Islet precursor cell (in vitro differentiated cells): Measurements from ENCODE around the gene NEK4.
A peak's percentile ranks its signal among the peaks of the same experiment; 100 is the strongest.

Source experiments
- DNase-seq: peaks from one replicate; pipeline ENCODE4 v3.0.0-alpha.2; 2018

NEK4 gene

DNA sequence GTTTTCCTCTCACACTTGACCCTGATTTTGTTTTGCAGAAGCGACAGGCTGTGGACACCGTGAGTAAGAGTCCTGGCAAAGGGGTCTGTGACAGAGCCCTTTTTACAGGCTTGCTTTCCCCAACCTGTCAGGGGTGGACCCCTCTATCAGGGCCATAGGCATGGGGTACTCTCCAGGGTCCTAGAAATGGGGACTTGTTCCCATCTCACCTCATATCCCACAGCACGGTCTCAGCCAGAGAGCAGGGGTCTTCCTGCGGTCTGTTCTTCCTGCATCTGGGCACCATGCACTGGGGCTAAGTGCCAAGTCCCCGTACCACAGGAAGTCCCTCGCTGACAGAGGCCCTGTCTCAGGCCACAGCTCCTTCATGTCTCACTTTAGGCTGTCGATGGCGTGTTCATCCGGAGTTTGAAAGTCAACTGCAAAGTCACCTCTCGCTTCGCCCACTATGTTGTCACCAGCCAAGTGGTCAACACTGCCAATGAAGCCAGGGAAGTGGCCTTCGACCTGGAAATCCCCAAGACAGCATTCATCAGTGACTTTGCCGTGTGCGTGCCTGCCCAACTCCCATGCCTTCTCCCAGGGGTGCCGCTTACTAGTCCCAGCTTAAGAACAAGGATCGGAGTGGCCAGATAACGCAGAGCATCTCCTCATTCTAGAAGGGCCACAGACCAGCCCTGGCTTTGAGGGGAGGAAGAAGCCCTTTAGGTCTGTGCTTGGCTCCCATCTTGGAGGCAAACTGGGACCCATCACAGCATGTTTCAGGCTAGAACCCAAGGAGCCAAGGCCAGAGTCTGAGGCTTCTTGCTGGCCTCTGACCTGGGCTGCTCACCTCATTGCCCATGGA, 7.4 kb upstream of the NEK4 start:
- DNase-seq, result peak; percentile 46

DNA sequence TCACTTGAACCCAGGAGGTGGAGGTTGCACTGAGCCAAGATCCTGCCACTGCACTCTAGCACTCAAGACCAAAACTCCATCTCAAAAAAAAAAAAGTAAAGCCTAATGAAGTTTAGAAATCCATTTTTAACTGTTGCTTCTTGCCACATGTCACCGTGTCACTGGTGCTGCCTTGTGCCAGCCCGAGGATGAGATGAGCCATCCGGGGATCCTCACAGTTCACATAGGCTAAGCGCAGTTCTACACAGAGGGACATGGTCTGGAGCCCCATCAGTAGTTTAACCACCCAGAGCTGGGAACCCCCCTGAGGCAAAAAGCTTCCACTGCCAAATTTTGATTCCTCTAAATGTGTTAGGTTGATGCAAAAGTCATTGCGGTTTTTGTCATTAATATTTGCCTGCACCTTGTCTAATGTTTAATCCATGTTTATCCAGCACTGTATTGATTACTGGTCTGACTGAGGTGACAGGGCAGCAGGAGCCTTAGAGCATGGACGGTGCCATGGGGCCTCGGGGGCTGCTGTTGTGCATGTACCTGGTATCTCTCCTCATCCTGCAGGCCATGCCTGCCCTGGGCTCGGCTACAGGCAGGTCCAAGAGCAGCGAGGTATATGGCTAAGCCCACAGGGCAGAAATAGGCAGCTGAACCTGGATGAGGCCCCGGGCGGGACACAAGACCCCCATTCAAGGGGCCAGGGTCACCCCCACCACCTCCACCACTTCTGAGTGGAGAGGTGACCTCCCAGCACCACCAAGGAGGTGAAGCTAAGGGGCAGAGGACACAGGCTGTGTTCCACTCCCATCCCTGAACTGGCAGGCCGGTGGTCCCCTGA, 6.6 kb upstream of the NEK4 start, which contains the start of gene ITIH1:
ITIH1 (plus strand) TSS at position 473 of the 832 bp plus-strand sequence; CDS start at position 490, 17 bp downstream.
- DNase-seq, result peak; percentile 41

DNA sequence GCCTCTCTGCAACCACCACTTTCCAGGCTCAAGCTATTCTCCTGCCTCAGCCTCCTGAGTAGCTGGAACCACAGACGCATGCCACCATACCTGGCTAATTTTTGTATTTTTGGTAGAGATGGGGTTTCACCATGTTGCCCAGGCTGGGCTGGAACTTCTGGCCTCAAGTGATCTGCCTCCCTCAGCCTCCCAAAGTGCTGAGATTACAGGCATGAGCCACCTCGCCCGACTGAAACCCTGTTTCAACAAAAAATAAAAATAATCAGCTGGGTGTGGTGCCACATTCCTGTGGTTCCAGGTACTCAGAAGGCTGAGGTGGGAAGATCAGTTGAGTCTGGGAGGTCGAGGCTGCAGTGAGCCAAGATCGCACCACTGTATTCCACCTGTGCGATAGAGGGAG, 5.7 kb upstream of the NEK4 start:
- peak; percentile 37 for DNase-seq

DNA sequence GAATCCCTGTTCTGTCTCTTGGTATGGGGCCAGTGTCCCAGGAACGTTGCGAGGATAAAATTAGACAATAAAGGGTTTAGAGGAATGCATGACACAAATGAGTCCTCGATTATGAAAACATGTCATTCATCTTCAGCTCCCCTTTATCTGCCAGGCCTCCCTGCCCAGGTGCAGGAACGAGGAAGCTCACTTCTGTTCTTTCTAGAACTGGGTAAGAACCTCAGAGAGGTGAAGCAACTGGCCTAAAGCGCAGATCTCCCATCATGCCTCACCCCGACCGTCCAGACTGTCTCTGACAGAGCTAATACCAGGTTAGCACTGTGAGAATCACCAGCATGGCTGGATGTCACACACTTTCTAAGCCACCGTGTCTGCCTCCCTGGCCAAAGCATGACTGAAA, 5.1 kb upstream of the NEK4 start:
- DNase-seq, result peak; percentile 46

DNA sequence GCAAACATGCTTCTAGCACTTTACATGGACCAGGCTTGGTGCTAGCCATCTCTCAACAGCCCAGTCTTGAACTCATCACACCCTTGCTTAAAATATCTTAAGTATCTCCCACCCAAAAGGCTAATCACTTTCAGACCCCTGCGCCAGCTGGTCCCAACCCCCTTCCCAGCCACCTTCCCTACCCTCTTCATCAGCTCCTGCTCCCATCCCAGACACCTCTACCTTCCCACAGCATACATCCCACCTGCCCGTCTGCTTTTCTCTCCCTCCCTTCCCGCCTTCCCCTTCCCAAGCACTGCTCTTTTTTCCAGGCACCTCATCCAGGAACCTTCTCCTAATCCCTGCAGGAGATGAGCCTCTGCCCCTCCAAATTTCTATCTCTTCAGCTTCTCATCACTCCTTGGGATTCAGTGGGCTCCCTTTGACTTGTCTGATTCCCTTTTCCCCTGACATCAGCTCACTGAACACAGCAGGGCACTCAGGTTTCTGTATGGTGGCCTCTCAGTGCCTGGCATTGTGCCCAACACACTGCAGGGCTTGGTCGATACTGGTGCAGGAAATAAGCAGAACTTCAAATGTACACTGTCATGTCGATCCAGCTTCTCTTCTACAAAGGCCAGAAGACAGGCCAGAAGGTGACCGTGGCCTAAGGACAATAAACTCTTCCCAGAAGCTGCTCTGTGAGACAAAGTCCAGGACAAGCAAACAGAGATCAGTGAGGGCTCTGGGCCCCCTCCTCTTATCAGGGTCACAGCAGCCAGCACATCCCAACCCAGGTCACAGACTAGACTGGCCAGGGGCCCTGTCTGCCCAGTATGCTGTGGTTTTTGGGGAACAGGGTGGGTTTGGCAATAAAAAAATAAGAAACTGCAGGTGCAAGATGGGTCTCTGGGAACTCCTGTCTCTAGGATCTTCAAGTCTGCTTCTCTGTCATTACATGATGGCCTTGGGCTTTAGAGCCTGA, 4.4 kb upstream of the NEK4 start:
- DNase-seq, result peak; percentile 41

DNA sequence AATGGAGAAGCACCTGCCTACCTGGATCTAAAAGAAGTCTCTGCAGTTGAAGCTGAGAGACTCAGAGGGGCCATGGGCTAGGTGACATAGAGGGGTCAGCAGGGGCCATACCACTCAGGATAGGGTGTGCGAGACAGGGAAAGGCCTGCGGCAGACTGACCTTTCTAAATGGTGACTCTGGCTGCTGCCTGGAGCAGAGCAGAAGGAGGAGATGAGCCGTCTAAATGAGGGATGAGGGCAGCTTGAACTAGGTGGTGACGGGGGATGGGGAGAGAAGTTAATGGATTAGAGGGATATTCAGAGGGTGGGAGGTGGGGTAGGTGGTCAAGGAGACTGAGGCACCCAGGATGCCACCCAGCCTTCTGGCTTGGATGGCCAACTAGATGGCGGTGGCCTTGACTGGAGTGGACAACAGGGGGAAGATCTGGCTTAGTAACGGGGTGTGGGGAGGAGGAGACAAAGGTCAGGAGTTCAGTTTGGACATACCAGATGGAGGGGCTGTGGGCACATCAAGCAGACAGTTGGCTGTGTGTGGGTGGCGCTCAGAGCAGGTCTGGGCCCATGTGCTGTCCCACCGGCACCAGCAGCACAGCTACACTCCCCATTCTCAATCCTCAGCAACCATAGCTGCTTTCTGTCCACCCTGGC, 3.5 kb upstream of the NEK4 start:
- no peak for DNase-seq

DNA sequence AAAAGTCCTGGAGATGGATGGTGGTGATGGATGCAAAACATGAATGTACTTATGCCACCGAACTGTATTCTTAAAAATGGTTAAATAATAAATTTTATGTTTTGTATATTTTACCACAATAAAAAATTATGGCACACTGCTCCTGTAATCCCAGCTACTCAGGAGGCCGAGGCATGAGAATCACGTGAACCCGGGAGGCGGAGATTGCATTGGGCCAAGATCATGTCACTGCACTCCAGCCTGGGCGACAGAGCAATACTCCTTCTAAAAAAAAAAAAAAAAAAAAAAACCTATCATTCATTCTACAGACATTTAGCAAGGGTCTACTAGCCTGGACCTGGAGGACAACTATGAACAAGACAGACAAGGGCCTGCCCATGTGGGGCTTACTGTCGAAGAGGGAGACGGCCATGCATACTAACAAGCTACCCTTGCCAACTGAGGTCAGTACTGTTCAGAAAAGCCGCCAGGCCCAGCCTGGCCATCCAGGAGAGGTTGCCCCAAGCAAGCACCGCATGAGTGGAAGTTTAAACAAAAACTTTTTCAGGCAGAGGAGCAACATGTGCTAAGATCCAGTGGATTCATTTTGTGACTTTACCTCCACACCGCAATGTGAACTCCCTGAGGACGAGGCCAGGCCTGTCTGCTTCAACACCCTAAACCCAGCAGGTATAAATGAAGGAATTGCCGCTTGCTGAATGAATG, 2.8 kb upstream of the NEK4 start:
- DNase-seq, result no peak

DNA sequence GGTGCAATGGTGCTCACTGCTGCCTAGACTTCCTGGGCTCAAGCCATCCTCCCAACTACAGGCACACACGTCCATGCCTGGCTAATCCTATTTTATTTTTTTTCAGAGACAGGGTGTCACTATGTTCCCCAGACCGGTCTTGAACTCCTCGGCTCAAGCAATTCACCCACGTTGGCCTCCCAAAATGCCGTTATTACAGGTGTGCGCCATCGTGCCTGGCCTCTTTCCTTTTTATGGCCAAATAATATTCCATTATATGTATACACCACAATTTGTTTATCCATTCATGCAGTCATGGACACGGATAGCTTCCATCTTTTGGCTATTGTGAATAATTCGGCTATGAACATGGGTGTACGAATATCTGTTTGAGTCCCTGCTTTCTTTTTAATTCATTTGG, 962 bp upstream of the NEK4 start:
- DNase-seq, result no peak

DNA sequence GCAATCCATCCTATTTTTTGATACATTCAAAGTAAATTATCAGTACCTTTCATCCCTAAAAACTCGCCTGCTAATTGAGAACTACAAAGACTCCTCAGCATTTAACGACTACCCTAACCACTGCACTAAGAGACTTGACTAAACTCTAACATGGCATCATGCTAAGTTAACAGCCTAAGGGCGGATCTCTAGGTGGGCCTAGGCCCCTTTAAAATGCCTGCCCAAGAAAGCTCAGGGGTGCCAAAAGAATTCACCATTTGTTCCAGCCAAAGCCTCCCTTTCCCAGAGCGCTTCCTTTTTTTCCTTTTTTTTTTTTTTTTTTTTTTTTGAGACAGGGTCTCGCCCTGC, 568 bp upstream of the NEK4 start:
- DNase-seq, result no peak

DNA sequence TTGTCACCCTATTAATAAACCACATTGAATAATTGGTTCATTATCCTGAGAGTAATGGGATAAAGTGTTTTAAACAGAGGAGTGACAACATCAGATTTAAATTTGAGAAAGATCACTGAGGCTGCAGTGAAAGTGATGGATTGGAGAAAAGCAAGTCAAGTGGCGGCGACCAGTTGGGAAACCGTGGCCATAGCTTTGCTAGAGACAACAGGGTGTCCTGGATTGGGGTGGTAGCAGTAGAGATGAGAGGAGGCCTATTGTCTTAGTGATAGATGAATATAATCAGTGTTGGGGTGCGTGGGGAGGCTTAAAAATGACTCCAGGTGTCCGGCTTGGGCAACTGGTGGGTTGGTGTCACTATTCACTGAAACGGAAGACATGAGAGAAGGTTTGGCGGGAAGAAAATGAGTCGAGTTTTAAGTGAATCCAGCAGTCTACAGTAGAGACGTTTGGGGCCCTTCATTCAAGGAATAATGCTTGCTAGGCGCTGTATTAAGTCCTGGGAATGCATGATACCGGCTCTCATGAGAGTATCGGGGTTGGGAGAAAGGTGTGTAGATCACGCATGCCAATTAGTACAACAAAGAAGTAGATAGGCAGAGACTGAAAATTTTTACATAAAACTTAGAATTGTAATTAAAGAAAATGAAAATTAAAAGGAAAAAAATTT, 819 bp downstream of the NEK4 start:
- DNase-seq, result no peak

DNA sequence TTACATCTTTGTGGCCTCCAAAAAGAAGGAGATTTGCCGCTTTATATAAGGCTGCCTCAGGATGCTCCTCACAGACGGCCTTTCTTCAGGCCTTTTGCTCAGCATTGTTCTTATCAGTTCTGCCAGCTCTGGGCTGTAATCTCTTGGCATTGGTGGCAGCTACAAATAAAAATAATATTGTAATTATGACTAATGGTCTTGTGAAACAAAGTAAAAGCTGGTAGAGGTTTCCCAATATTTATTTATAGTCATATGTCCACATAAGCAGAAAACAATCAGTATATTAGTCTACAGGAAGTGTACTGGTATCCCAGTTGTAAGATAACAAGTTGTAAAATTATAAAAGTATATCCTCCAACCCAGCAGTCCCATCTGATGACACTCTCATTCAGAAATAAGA, 7.3 kb downstream of the NEK4 start:
- no peak for DNase-seq

DNA sequence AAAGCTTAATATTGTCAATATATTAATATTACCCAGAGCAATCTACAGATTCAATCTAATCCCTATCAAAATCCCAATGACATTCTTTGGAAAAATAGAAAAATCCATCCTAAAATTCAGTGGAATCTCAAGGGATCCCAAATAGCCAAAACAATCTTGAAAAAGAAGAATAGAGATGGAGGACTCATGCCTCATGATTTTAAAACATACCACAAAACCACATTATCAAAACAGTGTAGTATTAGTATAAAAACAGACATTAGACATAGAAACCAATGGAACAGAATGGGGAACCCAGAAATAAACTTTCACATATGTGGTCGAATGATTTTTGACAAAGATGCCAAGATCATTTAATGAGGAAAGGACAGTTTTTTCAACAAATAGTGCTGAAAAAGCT, 14.6 kb downstream of the NEK4 start:
- DNase-seq, result no peak

DNA sequence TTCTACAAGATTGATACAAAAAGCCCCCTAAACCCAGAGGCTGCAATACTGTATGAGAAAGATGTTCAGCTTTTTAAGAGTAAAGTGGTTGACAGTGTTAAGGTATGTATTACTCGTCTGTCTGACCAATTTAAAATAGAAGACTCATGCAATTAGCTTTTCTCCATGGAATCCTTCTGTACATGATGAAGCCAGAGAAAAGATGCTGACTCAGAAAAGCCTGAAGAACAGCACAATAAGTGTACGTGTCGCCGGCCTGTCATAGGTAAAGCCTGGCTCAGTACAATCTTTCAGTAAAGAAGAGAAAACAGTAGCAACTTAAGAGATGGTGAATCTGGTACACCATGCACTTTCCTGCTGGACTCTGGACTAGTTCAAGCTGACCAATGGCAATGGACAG, 16.4 kb downstream of the NEK4 start:
- no peak for DNase-seq

DNA sequence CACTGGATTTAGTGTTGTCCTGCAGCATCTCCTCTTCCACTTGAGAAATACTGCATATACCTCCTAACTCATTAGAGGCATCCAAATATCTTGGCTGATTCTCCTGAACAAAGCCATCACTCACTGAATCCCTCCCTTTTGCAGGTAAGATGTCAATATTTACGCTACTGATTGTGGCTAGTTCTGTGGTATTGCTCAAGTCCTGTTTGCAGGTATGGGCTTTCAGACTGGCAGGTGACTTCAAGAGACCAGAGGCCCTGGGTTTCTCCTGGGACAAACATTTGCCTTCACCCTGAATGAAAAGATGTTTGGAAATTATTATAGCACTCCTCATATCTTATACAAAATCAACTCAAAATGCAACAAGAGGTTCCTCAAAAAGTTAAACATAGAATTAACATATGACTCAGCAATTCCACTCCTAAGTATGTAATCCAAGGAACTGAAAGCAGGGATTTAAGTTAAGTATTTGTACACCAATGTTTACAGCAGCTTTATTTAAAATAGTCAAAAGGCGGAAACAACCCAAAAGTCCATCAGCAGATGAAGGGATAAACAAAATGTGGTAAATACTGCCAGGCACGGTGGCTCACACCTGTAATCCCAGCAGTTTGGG, 18.6 kb downstream of the NEK4 start:
- DNase-seq, result no peak

DNA sequence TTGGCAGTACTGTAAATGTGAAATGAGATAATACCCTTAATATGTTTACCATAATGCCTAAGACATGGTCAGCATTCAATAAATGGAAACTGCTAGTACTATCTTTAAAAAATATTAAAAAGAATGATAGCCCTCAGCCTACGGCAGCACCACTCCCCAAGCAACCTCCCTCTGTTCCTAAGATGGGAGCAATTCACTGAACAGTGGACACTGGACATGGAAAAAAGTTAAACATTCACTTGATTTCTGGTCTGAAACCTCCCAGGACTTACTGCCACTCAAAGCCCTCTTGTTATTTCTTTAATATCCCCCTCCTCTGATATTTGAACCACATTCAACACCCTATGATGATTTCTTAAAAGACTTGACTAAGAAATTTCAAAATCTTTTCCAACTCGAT, 27.0 kb downstream of the NEK4 start:
- no peak for DNase-seq

DNA sequence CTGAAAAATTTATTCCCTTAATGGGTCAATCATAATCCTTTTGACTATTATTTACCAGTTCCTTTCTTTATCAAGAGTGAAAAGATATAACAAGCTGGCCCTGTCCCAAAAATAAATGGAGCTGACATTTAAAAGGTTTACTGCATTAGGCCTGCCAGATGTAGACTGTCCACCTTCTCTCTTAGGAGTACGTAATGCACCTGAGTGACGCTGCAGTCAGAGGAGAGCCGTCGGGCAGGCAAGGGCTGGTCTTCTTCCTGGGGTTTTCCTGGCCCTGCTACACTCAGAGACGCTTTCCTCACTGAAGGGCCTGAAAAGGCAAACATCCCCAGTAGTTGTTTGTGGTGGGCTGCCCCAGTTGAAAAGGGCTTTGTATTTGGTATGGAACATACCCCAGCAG, 27.6 kb downstream of the NEK4 start:
- DNase-seq, result no peak

DNA sequence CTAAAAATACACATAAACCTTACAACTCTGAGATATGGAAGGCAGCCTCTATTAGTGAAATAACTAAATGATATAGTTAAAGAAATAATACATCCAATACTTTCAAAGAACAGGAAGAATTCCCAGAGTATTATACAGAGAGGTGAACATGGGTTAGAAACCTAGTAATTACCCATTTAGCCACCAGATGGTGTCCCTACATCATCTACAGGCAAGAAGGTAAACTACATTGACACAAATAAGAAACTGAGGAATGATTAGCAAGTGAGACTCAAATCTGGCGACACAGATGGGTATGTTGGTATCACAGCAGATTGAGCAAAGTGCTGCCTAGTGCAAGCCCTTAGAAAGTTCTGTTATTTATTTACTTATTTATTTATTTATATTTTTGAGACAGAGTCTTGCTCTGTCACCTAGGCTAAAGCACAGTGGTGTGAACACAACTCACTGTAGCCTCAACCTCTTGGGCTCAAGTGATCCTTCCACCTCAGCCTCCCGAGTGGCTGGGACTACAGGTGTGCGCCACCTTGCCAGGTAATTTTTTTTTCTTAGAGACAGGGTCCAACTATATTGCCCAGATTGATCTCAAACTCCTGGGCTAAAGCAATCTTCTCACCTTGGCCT, 28.2 kb downstream of the NEK4 start:
- DNase-seq, result no peak

DNA sequence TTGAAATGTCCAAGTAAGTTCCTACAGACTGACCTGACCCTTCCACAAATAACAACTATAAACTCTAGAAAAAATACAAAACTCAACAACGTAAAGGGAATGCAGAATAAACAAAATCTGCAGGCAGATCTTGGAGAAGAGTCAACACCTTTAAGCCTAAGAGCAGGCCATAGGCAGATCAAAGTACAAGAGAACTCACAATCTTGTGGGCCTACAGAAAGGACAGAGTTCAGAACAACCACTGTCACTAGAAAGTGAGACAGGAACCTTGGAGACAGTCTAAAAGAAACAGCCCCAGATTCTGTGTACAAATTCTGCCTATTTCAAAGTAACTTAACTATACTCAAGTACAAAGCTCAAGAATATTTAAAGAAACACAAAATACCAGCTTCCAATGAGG, 31.0 kb downstream of the NEK4 start:
- DNase-seq, result no peak

DNA sequence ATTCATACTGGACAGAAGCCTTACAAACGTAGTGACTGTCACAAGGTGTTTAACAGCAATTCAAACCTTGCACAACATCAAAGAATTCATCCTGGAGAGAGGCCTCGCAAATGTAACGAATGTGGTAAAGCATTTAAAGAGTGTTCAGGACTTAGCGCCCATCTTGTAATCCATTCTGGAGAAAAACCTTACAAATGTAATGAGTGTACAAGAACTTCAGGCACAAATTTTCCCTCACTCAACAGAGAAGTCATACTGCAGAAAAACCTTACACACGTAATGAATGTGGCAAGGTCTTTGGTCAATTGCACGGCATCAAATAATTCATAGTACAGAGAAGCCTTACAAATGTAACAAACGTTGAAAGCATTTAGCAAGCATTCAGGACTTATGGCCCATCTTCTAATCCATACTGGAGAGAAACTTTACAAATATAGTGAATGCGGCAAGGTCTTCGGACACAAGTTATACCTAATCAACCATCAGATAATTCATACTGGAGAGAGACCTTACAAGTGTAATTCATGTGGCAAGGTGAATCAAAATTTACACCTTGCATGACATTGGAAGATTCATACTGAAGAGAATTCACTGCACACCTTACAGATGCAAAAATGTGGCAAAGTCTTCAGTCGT, 37.4 kb downstream of the NEK4 start:
- DNase-seq, result no peak

DNA sequence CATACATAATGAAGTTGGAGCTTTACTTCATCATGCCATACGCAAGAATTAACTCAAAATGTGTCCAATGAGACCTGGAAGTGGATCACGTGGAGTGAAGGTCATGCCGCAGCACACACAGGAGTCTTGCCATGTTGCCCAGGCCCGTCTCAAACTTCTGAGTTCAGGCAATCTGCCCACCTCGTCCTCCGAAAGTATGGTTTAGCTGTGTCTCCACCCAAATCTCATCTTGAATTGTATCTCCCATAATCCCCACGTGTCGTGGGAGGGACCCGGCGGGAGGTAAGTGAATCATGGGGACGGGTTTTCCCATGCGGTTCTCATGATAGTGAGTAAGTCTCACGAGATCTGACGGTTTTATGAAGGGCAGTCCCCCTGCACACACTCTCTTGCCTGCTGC, 39.1 kb downstream of the NEK4 start:
- DNase-seq, result no peak
